Glomerular visceral epithelial cell (primary cell): Measurements from ENCODE around the gene JAG1.

Source experiments
- DNase-seq: peaks from one replicate; pipeline ENCODE4 v3.0.0-alpha.2; 2016; ENCODE audit errors: extremely low spot score

JAG1 gene

DNA sequence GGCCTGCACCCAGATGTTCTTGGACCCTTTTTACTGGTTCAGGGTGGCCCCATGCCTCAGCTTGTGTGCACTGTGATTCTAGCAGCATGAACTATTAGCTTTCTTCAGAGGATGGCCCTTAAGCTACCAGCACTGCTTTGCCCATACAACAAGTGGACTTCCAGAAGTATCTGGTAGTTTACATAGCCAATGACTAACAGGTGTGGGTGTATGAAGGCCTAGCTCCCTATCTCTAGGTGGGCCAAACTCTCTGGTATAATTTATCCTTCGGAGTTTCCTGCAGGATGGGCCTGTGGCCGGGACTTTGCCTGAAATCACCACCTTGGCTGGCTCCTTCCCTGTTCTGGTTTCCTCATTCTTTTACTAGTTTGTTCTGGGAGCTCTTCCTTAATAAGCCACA, 26.1 kb upstream of the JAG1 start:
- DNase-seq: no peak

DNA sequence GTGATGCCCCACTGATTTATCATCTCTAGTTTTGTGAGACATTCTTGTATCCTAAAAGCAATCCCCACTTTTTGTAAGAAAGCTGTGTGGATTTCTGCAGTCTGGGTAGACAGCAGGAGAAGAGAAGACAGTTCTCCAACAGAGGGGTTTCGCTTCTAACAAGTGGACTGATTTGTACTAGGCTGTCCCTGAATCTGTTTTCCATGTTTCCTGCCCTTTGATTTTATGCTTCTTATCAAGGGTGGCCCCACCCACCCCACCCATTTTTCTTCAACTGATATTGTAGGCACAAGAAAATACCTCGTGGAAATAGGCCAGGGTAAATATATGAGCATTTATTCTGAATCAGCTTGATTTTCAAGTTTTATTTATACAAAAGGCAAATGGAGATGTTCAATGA, 25.7 kb upstream of the JAG1 start:
- no peak for DNase-seq

DNA sequence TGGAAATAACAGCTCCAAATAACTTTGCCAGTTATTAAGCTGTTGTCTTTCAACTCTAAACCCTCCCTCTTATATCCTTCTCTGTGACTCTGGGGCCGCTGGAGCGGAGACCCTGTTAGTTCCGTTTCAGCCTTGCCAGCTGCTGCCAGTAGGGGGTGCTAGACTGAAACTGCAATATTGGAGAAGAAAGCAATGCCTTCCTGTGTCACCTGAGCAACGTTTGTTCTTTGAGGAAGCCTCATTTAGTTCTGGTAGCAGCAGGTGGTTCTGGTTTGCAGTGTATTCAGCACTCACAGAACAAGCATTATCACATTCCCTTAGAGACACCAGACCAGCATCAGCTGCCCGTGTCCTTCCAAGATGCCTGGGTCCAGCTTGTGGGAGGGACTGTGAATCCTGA, 22.9 kb upstream of the JAG1 start:
- DNase-seq: no peak

DNA sequence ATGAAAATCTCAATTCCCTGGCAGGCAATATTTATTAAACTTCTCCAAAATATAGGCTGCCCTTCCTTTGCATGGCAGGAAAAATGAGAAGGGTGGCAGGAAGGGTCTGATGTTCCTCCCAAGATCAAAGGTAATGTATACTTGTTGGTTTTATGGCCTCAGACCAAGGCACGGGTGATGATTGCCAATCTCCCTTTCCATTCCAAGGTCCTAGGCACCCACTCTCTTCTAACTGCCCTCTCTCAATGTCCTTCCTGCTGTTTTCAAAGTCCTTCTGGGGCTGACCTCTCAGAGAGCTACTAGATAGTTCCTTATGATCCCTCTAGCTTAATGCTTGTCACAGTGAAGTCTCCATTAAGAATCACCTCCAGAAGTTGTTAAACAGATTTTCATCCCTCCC, 15.6 kb upstream of the JAG1 start:
- no peak for DNase-seq

DNA sequence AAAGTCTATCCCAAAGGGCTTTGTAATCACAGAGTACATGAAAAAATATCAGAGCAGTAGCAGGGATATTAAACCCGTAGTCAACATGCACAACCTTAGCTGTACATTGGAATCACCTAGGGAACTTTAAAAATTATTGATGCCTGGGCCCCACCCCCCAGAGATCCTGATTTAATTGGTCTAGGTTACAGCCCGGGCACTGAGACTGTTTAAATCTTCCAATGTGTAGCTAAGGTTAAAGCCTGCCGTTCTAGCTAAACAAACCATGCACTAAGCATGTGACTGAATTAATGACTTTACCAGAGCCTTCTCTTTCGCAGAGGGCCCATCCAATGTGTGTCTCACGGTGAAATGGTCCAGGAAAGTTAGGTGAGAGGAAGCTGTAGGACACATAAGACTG, 14.1 kb upstream of the JAG1 start:
- DNase-seq: no peak

DNA sequence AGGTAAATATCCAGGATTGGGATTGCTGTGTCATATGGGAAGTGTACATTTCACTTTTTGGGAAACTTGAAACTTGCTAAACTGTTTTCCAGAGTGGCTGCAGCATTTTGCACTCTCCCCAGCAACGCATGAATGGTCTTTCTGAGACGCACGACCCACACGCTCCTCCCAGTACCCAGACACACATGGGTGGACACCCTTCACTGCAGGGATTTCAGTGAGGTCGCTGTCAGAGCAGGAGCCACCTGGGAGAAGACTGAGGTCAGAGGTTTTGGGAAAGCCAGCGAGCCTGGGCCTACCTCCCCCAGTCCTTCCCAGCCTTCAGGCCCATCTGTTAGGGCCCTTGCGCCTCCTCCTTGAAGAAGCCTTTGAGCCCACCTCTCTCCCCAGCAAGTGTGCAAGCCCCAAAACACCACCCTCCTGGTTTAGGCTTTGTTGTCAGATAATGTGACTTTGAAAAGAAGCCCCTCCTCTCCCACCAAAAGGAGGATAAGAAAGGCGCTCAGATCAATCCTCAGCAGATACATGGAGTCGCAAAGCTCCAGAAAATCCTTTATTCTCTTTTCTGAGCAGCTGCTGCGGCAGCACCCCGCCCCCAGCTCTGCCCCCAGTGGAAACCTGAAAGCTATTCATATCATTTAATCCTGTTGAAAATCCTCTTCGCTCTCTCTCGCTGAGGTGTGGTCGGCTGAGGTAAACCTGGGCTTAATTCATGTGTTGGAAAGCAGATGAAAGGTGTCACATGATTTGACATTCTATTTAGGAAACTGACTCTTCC, 12.7 kb upstream of the JAG1 start:
- DNase-seq: peak; percentile 16

DNA sequence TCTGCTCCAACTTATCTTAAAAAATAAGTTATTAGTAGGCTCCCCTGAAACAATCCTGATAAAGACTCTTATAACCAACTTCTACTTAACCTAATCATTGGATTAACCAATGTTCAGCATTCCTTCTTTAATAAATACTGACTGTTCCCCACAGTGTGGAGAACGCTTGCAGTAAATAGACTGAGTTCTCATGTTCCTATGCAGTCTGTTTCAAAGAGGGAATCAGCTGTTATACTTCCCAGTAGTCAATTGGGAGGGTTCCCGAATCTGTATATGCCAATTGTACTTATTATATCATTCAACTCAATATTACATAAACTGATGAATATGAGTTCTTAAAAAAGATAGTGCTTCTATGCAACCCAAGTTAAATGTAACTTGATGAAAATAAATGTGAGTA, 9.7 kb upstream of the JAG1 start:
- no peak for DNase-seq

DNA sequence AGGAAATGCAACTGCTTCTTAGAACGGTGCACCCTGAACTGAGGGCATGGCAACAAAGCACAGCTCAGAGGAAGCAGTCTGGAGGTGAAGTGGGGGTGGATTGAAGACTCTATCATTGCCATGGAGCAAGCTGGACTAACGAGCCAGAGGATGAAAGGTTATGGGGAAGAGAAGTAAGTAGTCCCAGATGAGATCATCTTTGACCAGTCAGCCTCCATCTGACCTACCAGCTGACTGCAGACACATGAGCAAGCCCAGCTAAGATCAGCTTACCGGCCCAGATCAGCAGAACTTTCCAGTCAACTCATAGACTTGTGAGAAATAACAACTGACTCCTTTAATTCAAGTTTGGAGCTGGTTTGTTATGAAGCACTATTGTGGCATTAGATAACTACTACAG, 9.1 kb upstream of the JAG1 start:
- DNase-seq: no peak

DNA sequence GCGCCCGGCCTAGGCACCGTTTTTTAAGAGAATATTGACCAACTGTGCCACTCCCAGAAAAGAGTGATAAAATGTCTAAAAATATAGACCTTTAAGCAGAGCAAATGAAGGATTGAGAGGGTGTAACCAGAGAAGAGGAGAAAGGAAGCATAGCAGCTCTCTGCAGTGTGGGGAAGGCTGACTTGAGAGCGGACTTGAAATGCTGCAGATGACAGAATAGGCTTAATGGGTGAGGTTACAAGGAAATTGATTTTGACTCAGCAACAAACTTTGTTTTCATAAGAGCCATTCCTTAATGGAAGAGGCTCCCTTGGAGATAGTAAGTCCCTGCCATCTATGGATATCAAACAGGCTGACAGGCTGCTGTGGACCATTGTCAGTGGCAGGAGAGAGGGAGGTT, 7.7 kb upstream of the JAG1 start:
- no peak for DNase-seq

DNA sequence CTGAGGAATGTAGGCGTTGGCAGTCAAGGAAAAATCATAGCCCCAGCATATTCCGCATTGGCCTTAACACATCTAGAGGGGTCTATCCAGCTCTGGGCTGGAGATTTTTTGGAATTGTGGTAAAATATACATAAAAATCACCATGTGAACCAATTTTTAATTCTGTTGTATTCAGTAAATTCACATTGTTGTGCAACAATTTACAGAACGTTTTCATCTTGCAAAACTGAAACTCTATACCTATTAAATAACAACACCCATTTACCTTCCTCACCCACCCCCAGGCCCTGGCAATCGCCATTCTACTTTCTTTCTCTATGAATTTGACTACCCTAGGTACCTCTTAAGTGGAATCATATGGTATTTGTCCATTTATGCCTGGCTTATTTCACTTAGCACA, 6.8 kb upstream of the JAG1 start:
- DNase-seq: no peak

DNA sequence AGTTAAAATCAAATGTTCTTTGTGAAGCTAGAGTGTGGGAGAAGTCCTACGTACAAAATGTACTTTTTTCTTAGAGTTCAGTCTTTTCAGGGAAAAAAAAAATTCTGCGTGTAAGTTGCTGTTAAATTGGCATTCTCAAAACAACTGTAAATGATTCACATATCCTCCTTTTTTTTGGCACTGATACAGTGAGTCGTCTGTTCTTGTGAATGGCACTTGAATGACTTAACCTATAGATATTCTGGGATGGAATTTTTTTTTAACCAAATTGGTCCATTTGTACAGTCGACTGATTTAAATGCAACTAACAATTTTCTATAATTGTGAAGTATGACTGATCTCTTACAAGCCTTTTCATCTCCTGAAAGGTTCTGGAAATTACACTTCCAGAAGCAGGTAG, 5.5 kb upstream of the JAG1 start:
- peak; percentile 35 for DNase-seq

DNA sequence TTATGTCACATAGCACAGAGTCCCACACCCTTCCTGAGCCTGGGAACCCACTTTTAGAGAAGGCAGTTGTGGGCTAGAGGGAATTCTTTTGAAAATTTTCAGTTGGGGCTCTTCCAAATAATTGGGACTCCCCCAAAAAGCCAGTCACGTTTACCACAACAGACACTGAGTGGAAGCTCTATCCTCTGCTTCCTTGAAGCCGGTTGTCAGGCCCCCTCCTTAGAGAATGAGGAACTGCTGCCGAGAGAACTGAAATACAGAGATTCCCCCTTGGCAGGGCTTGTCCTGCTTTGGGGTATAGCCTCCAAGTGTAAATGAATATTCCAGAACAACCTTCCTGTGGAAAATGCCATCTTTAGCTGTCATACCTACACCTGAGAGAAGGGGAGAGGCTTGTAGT, 2.7 kb upstream of the JAG1 start:
- no peak for DNase-seq

DNA sequence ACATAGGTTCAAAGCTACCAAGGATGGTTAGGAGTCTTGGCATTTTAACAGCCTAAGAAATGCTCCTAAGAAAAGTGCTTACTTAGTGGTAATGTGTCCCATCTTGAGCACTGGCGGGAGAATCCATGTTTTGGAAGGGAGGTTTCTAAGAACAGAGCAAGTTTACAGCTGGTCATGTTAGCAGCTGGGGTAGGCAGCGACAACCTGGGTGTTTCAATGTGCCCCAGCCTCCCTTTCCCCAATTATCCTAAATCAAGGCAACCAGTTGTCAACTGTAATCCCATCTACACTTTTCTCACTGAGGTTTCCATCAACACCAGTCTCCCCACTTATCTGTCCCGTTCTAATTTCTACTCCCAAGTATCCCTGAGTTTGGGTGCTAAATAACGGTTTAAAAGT, 1.6 kb upstream of the JAG1 start:
- no peak for DNase-seq

DNA sequence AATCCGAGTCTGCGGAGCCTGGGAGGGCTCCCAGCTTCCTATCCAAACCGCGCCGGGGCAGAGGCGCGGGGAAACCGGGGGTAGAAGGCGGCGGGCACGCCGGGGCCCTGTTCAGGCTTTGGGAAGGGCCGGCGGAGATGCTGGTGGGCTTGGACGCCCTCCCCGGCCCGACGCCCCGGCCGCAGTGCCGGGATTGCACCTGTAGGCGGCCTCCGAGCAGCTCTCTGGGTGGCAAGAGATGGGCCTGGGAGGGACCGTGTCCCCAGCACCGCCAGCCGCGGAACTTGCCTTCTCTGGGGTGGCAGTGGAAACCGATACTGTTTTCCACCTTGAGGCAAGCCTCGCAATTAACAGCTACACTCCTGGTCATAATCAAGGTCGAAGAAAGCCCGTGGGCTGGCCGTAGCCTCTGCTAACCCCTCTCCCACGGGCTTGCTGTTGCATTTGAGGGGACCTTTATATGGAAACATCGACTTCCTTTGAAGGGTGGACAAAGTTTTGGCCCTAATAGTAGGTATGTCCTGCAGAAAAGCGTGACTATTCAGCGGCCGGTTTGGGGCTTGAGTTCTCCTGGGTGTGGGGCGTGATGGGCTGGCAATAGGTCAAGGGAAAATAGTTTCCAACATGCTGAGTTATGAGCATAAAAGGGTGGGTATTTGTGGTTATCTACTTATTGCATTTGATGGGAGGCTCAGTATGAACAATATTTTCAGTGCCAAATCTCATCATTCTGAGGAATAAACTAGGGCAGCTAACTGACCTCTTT, 1.1 kb upstream of the JAG1 start:
- DNase-seq: peak; percentile 86

DNA sequence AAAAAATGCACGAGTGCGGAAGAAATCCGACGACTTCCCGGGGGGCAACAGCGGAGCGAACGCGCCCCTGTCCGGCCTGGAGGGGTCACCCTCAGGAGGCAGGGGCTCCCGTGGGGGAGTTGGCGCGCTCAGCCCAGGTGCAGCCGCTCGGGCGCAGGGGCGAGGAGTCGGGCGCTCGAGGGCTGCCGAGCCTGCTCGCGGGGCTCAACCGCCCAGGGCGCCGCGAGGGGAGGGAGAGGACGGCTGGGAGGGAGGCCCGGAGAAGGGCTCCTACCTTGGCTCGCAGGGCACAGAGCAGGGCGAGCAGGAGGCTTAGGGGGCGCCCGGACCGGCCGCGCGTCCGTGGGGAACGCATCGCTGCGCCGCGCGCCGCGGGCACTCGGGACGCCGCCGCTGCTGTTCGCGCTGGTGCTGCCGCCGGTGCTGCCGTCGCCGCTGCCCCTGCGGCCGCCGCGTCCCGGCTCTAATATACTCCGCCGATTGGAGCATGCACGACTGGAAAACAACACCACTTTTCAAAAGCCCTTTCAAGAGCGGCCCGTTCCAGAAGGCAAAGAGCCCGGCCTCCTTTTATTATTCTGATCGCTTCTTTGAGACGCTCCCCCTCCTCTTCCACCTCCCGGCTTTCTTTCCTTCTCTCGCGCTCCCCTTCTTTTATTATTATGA, 490 bp downstream of the JAG1 start:
- no peak for DNase-seq

DNA sequence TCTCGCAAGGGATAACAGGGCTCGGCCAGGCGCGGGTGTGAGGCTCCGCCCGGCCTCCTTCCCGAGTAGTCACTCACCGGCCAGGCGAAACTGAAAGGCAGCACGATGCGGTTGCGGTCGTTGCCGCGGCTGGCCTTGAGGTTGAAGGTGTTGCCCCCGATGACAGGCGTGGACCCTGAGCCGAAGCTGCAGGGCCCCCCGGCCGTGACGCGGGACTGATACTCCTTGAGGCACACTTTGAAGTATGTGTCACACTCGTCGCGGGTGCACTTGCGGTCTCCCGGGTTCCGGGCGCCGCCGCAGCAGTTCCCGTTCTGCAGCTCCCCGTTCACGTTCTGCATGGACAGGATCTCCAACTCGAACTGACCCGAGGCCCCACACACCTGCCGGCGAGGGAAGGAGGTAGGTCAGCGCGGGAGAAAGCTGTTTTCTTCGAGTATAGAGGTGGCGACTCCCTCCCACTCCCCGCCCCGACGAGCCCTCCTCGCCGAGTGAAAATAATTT, 1.1 kb downstream of the JAG1 start:
- DNase-seq: peak; percentile 76

DNA sequence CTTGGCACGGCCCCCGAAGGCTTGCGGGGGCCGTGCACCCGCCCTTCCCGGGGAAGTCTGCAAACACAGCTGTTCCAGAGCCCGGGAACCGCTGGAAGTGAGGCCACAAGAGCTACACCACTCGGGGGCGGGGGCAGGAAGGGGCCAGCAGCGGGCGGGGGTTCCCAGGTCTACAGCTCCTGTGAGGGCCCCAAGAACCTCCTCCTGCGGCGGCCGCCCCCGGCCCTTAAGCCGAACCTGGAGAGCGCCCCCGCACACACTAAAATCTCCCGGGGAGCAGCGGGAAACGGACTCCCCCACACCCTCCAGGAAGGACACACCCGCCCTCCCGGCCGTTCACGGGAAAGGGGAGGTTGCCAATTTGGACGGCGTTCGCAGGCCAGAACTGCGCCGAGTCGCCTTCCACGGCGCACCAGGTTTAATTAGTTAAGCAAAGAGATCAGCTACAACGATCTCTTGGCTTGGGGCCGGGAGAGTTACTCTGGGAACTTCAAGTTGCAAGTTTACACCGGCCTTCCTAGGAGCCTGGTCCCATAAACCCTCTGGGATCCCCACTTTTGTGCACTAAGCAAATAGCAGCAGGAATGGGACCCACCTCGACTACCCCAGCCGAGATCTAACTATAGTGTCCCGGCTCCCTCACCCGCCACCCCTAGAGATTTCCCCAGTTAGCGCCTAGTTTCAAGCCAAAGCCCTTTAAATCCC, 1.7 kb downstream of the JAG1 start:
- peak; percentile 53 for DNase-seq

DNA sequence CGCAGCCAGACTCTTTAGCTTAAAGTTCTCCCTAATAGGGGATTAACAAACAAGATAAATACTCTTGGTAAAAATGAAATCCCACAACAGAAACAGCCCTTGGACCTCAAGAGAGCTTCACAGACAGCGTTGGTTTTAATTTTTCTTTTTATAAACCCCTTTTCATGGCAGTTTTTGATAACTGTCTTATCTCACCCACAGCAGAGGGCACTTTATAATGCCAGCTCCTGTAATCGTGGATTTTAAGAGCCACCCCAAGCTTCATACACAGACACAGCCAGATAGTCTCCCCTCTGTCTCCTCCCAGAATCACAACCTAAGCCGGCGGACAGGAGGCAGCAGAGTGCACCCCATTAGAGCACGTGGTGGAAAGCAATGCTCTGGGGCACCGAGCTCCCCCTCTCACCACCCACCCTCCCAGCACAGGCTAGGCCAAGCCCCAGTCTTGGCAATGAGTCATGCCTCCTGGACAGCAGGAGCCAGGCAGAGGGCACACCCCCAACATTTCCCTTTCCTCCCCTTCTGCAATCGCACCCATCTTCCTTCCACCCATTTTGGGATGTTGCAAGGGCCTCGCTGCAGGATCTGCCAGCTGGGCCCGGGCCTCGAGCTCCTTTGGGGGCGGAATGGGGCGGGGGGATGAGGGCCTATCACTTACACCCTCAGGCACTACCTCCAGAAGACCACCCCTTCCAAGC, 2.4 kb downstream of the JAG1 start:
- peak; percentile 96 for DNase-seq

DNA sequence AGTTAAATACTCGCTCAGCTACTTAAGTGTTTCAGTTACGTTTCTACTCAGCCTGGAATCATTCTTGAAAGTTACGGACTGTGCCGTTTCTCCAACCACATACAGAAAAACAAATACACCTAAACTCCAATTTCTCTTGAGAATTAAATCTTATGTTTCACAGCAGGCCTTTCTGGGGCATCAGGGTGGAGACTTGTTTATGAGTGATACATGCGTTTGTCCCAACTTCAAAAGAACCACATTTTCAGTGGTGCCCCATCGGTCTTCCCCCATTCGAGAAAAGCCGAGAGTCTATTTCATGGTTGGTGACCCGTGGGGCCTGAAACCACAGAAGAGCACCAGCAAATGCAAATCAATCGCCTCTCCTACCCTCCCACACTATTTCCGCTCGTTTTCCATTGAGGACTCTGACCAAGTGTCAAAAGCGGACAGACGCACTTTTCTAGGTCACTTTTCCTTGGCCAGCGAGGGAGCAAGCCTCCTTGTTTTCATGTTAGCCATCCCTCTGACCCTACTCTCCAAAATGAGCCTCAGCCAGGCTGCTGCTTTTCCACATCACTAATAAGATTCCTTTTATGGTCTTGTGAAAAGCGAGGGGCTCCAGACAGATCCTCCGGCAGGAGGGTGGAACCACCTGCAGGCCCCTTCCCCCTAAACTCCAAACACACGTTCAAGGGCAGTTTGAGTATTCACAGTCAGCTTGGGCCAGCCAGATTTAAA, 3.1 kb downstream of the JAG1 start:
- DNase-seq: peak; percentile 74

DNA sequence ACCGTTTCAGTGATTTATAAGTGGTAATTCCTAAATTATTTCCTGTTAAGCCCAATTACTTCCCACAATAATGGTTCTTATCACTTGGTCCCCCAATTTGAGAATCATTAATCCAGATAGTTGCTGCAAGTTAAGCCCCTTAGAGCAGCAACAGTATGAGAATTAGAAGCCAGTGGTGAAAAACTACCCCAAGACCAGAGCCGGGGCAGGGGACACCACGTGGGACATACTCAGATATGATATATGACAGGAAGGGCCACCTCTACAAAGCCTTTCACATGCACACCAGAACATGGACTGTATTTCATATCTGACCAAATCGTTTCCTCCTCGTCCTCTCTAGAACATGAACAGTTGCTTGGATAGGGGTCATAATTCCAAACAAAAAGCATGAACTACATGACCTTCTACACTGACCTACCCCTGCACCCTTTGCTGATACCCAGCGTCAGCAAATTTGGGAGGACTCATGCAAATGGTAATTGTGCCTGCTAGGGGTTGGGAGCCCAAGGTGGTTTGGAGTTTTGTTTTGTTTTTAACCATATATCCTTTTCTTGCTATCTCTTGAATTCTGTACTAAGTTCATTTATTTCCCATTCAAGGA, 3.9 kb downstream of the JAG1 start:
- no peak for DNase-seq
